ENCODE measurements around the gene ZFYVE27. TPM values are rescaled to one million over a fixed set of nuclear protein-coding genes. Genes with fewer than 3 reads are reported as not detected.

ZFYVE27 gene
- total and polyA plus RNA-seq, 2 donors, result 13.8 to 23.7 TPM

DNA sequence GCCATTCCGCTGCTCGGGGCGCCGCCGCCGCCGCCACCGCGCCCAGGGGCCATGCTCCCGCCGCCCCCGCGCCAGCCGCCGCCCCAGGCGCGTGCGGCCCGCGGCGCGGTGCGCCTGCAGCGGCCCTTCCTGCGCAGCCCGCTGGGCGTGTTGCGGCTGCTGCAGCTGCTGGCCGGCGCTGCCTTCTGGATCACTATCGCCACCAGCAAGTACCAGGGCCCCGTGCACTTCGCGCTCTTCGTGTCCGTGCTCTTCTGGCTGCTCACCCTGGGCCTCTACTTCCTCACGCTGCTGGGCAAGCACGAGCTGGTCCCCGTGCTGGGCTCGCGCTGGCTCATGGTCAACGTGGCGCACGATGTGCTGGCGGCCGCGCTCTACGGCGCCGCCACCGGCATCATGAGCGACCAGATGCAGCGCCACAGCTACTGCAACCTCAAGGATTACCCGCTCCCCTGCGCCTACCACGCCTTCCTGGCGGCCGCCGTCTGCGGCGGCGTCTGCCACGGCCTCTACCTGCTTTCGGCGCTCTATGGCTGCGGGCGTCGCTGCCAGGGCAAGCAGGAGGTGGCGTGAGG is 23.0 kb upstream of the ZFYVE27 start:
- peak overlapping the region; percentile 39 to 59 for H3K4me3 ChIP-seq (ENCODE audit: low read length in 2 of 2)
- H3K9me3 ChIP-seq (ENCODE audit: control insufficient read depth in 2 of 2, insufficient read depth in 1 of 2, low read length in 1 of 2), result no peaks in the 10 kb centered on the region
- H3K27ac ChIP-seq (ENCODE audit: low read depth in 1 of 2, low read length in 1 of 2), result peak overlapping the region in 1 of 2 donors; percentile 82
- H3K4me1 ChIP-seq (ENCODE audit: control insufficient read depth in 2 of 2, insufficient read depth in 2 of 2, low read length in 2 of 2), result peaks cover 5 to 9% of the 10 kb centered on the region in 2 donors
- no peaks in the 10 kb centered on the region for H3K36me3 ChIP-seq (ENCODE audit: control insufficient read depth in 2 of 2, insufficient read depth in 2 of 2, low read length in 1 of 2)
- peaks cover 27 to 79% of the 10 kb centered on the region in 2 donors for H3K27me3 ChIP-seq (ENCODE audit: control insufficient read depth in 2 of 2, insufficient read depth in 1 of 2, low read length in 1 of 2)
- WGBS, result under 1% methylated on average over 68 of the region's 69 CpGs
- peak in 3 of 9 donors; percentile 9 to 56 (median 41) for DNase-seq (ENCODE audit: low read depth in 6 of 9, low spot score in 9 of 9)

DNA sequence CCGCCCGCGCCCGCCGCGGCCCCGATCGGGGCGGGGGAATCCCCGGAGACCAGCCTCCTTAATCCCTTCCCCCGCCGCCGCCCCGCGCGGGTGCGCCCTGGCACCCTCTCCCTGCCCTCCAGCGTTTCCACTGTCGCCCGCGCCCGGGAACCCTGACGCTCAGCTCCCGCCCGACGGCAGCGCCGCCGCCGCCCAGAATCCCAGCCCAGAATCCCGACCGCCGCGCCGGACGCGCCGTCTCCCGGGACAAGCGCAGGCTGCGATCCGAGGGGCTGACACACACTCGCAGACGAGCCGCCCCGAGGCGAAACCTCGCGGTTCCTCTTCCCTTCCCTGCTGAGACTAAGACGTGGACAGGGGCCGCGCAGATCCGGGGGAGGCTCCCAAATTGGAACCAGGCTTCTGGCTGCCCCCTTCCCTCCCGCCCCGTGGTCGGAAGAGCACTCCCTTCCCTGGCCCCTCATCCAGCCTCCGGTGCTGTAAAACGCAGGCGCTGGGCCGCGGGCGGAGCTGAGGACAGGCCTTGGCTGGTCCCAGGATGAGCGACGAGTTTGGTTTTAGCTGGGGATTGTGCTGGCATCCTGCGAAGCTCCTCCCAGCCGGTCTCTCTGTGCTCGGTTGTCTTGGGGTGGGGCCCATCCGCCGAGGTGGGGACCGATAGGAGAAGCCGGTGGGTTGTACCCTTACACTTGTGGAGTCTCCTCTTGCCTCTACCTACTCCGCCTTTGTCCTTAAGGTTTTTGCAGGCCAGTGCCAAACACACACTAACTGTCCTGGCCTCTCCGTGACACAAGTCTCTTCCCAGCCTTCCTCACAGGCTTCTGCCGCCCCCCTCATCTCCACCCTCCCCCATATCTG is 22.3 kb upstream of the ZFYVE27 start:
- Histone ChIP-seq H3K36me3 (ENCODE audit: control insufficient read depth in 2 of 2, insufficient read depth in 2 of 2, low read length in 1 of 2) (no peaks in the 10 kb centered on the region), H3K9me3 (ENCODE audit: control insufficient read depth in 2 of 2, insufficient read depth in 1 of 2, low read length in 1 of 2) (no peaks in the 10 kb centered on the region), H3K4me1 (ENCODE audit: control insufficient read depth in 2 of 2, insufficient read depth in 2 of 2, low read length in 2 of 2) (peaks cover 5 to 9% of the 10 kb centered on the region in 2 donors), H3K4me3 (ENCODE audit: low read length in 2 of 2) (peak overlapping the region; percentile 39 to 59), H3K27me3 (ENCODE audit: control insufficient read depth in 2 of 2, insufficient read depth in 1 of 2, low read length in 1 of 2) (peaks cover 27 to 72% of the 10 kb centered on the region in 2 donors), H3K27ac (ENCODE audit: low read depth in 1 of 2, low read length in 1 of 2) (peak overlapping the region; percentile 32 to 82)
- 6% methylated on average over 74 of the region's 74 CpGs for WGBS
- peak in 1 of 9 donors; percentile 26 for DNase-seq (ENCODE audit: low read depth in 6 of 9, low spot score in 9 of 9)

DNA sequence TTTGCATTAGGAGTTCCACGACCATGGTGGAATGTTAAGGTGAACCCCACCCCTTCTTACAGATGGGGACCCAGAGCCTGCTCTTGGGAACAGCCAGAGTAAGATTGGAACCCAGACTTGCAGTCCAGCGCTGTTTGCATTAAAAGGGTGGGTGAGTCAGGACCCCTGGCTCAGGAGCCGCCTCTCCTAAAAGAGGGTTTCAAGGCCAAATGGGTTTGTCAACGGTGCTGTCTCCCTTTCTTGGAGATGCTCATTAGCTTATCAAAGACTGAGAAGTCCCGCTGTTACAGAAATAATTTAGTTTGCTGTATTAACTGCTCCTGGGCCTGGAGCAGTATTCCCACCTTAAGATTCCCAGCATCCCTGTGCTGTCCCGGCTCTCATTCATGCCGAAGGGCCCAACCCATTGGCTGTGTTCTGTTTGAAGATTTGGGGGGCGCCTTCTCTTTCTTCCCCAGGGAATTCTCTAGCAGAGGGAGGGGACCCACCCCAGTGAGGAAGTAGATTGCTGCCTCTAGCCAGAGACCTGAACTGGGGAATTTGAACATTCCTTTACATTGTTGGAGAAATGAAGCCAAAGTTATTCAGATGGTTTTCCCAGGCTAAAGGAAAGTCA is 21.6 kb upstream of the ZFYVE27 start:
- Histone ChIP-seq H3K9me3 (ENCODE audit: control insufficient read depth in 2 of 2, insufficient read depth in 1 of 2, low read length in 1 of 2) (no peaks in the 10 kb centered on the region), H3K27ac (ENCODE audit: low read depth in 1 of 2, low read length in 1 of 2) (peak overlapping the region in 1 of 2 donors; percentile 46), H3K36me3 (ENCODE audit: control insufficient read depth in 2 of 2, insufficient read depth in 2 of 2, low read length in 1 of 2) (no peaks in the 10 kb centered on the region), H3K27me3 (ENCODE audit: control insufficient read depth in 2 of 2, insufficient read depth in 1 of 2, low read length in 1 of 2) (peaks cover 27 to 70% of the 10 kb centered on the region in 2 donors), H3K4me3 (ENCODE audit: low read length in 2 of 2) (no peak overlapping the region), H3K4me1 (ENCODE audit: control insufficient read depth in 2 of 2, insufficient read depth in 2 of 2, low read length in 2 of 2) (peaks cover 5 to 9% of the 10 kb centered on the region in 2 donors)
- no peak for DNase-seq (ENCODE audit: low read depth in 6 of 9, low spot score in 9 of 9)
- 90% methylated on average over 8 of the region's 8 CpGs for WGBS

DNA sequence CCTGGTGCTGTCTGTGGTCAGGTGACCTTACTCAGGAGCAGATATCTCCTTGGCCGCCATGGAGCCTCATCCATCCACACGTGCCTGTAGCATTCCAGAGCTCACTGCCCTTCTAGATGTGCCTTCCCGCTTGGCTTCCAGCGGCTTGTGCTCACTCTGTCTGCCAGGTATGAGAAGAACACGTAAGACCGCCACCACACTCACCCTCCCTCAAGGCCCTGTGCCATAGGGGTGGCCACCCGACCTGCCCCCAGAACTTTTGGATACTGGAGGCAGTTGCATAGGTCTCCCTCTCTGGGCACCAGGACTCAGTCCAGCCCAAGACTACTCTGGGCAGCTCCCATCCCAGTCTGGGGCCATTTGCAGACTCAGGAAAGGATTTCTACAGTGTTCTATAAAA is 19.3 kb upstream of the ZFYVE27 start:
- peaks cover 22 to 54% of the 10 kb centered on the region in 2 donors for H3K27me3 ChIP-seq (ENCODE audit: control insufficient read depth in 2 of 2, insufficient read depth in 1 of 2, low read length in 1 of 2)
- H3K9me3 ChIP-seq (ENCODE audit: control insufficient read depth in 2 of 2, insufficient read depth in 1 of 2, low read length in 1 of 2), result no peaks in the 10 kb centered on the region
- H3K36me3 ChIP-seq (ENCODE audit: control insufficient read depth in 2 of 2, insufficient read depth in 2 of 2, low read length in 1 of 2), result no peaks in the 10 kb centered on the region
- DNase-seq (ENCODE audit: low read depth in 6 of 9, low spot score in 9 of 9), result no peak
- H3K4me1 ChIP-seq (ENCODE audit: control insufficient read depth in 2 of 2, insufficient read depth in 2 of 2, low read length in 2 of 2), result peaks cover 5 to 9% of the 10 kb centered on the region in 2 donors
- 97% methylated on average over 7 of the region's 7 CpGs for WGBS
- no peak overlapping the region for H3K27ac ChIP-seq (ENCODE audit: low read depth in 1 of 2, low read length in 1 of 2)
- H3K4me3 ChIP-seq (ENCODE audit: low read length in 2 of 2), result no peak overlapping the region

DNA sequence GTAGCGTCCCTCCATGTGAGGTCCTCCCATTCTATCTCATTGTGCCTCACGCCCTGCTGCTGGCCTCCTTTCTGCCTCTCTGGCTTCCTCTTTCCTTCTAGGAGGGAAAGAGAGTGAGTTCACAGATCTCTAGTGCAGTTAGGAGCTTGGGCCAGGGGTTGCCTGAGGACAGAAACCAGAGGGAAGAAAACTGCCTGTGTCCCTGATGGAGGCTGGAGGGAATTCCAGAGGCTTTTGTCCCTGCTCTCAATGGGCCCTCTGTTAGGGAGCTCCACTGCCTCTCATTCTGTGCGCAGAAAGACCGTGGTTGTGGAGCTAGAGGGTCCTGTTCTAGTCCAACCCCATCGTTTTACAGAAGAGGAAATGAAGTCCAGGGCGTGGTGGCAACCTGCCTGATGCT is 18.8 kb upstream of the ZFYVE27 start:
- 83% methylated on average over 6 of the region's 6 CpGs for WGBS
- Histone ChIP-seq H3K27ac (ENCODE audit: low read depth in 1 of 2, low read length in 1 of 2) (no peak overlapping the region), H3K4me3 (ENCODE audit: low read length in 2 of 2) (no peak overlapping the region), H3K4me1 (ENCODE audit: control insufficient read depth in 2 of 2, insufficient read depth in 2 of 2, low read length in 2 of 2) (peaks cover 5 to 9% of the 10 kb centered on the region in 2 donors), H3K9me3 (ENCODE audit: control insufficient read depth in 2 of 2, insufficient read depth in 1 of 2, low read length in 1 of 2) (no peaks in the 10 kb centered on the region), H3K36me3 (ENCODE audit: control insufficient read depth in 2 of 2, insufficient read depth in 2 of 2, low read length in 1 of 2) (no peaks in the 10 kb centered on the region), H3K27me3 (ENCODE audit: control insufficient read depth in 2 of 2, insufficient read depth in 1 of 2, low read length in 1 of 2) (peaks cover 18 to 49% of the 10 kb centered on the region in 2 donors)
- no peak for DNase-seq (ENCODE audit: low read depth in 6 of 9, low spot score in 9 of 9)

DNA sequence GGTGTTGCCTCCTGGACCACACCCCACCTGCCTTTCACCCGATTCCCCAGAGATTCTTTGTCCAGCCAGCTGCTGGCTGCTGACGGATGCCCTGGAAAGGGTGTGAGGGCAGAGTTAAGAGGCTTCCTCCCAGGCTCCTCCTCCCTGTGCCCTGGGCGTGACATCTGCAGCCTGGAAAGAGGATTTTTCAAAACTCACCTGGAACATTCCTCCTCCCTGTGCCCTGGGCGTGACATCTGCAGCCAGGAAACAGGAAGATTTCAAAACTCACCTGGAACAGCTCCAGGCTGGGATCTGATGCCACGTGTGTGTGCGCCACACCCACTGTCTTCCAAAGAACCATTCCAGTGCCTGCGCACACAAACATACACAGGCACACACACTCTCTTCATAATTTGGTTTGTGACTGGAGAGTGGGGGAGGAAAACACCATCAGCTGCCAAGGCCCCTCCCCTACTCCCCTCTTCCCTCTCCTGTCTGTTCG is 18.2 kb upstream of the ZFYVE27 start:
- no peaks in the 10 kb centered on the region for H3K9me3 ChIP-seq (ENCODE audit: control insufficient read depth in 2 of 2, insufficient read depth in 1 of 2, low read length in 1 of 2)
- H3K4me1 ChIP-seq (ENCODE audit: control insufficient read depth in 2 of 2, insufficient read depth in 2 of 2, low read length in 2 of 2), result peaks cover 0 to 9% of the 10 kb centered on the region in 2 donors
- H3K27ac ChIP-seq (ENCODE audit: low read depth in 1 of 2, low read length in 1 of 2), result no peak overlapping the region
- no peak overlapping the region for H3K4me3 ChIP-seq (ENCODE audit: low read length in 2 of 2)
- no peaks in the 10 kb centered on the region for H3K36me3 ChIP-seq (ENCODE audit: control insufficient read depth in 2 of 2, insufficient read depth in 2 of 2, low read length in 1 of 2)
- 91% methylated on average over 8 of the region's 8 CpGs for WGBS
- peaks cover 15 to 44% of the 10 kb centered on the region in 2 donors for H3K27me3 ChIP-seq (ENCODE audit: control insufficient read depth in 2 of 2, insufficient read depth in 1 of 2, low read length in 1 of 2)
- no peak for DNase-seq (ENCODE audit: low read depth in 6 of 9, low spot score in 9 of 9)

DNA sequence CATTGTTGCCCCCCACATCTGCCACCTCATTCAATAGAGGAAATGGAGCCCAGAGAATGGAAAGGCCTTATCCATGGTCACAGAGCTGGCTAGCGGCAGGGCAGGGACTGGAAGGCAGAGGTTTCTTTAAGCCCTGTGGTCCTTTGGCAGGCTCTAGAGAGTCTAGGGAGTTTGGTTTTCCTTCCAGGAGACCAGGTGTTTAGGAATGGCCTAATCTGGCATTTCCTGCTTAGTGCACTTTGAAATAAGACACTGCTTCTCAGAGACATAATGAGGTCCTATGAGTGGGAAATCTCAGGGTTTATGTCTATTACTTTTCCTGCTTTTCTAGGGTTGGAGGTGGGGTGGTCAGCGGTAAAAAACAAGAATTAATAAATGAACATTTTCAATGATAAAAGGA is 17.3 kb upstream of the ZFYVE27 start:
- peaks cover 0 to 7% of the 10 kb centered on the region in 2 donors for H3K4me1 ChIP-seq (ENCODE audit: control insufficient read depth in 2 of 2, insufficient read depth in 2 of 2, low read length in 2 of 2)
- no peaks in the 10 kb centered on the region for H3K9me3 ChIP-seq (ENCODE audit: control insufficient read depth in 2 of 2, insufficient read depth in 1 of 2, low read length in 1 of 2)
- no peak for DNase-seq (ENCODE audit: low read depth in 6 of 9, low spot score in 9 of 9)
- no peak overlapping the region for H3K27ac ChIP-seq (ENCODE audit: low read depth in 1 of 2, low read length in 1 of 2)
- H3K36me3 ChIP-seq (ENCODE audit: control insufficient read depth in 2 of 2, insufficient read depth in 2 of 2, low read length in 1 of 2), result no peaks in the 10 kb centered on the region
- WGBS, result 94% methylated on average over 2 of the region's 2 CpGs
- no peak overlapping the region for H3K4me3 ChIP-seq (ENCODE audit: low read length in 2 of 2)
- H3K27me3 ChIP-seq (ENCODE audit: control insufficient read depth in 2 of 2, insufficient read depth in 1 of 2, low read length in 1 of 2), result peaks cover 6 to 36% of the 10 kb centered on the region in 2 donors

DNA sequence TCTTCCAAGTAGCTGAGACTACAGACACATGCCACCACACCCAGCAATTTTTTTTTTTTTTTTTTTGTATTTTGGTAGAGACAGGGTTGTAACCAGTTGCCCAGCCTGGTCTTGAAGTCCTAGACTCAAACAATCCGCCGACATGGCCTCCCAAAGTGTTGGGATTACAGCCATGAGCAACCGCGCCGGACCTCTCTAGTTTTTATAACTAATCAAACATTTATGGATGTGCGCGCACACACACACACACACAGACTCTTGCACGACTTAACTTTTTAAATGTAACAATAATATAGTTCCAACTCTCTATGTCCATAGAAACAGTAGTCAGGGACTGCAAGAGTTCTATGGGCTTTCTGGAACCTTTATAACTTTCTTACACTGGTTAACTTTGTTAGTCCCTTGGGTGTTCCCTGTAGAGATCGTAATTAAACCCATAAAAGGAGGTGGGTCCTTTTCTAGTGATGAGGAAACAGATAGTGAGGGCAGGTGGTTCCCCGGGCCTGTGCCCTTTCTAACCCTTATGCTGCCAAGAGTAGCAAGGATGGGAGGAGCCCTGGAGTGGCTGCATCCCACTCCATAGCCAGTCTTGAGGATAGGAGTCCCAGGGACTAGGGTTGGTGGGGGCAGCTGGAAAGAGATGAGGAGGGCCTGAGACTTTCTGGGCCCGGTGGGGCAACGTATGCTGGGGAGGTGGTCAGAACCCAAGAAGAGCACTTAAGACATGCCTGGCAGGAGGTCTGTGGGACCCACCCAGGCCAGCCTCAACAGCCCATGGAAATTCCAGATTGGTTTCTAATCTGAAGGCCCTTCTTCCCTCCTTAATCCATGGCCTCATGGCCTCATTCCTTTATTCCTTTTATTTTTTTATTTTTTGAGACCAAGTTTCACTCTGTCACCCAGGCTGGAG is 14.8 kb upstream of the ZFYVE27 start:
- peaks cover 0 to 4% of the 10 kb centered on the region in 2 donors for H3K9me3 ChIP-seq (ENCODE audit: control insufficient read depth in 2 of 2, insufficient read depth in 1 of 2, low read length in 1 of 2)
- H3K4me3 ChIP-seq (ENCODE audit: low read length in 2 of 2), result no peak overlapping the region
- peaks cover 0 to 15% of the 10 kb centered on the region in 2 donors for H3K27me3 ChIP-seq (ENCODE audit: control insufficient read depth in 2 of 2, insufficient read depth in 1 of 2, low read length in 1 of 2)
- H3K27ac ChIP-seq (ENCODE audit: low read depth in 1 of 2, low read length in 1 of 2), result no peak overlapping the region
- WGBS, result 96% methylated on average over 12 of the region's 12 CpGs
- no peaks in the 10 kb centered on the region for H3K36me3 ChIP-seq (ENCODE audit: control insufficient read depth in 2 of 2, insufficient read depth in 2 of 2, low read length in 1 of 2)
- DNase-seq (ENCODE audit: low read depth in 6 of 9, low spot score in 9 of 9), result no peak
- H3K4me1 ChIP-seq (ENCODE audit: control insufficient read depth in 2 of 2, insufficient read depth in 2 of 2, low read length in 2 of 2), result no peaks in the 10 kb centered on the region

Measured in thymus (tissue), 11 donors.